Esophagus squamous epithelium (tissue), 5 donors: ENCODE measurements around the gene OR11A1. TPM values are rescaled to one million over a fixed set of nuclear protein-coding genes. Genes with fewer than 3 reads are reported as not detected.

ENCODE experiments used
- DNase-seq: peaks from one replicate; lab custom pipeline; 2025; lab: John Stamatoyannopoulos, UW
- H3K27ac ChIP-seq, 4 donors: fragments of 200-600 bp; sonication (generic); one replicate each; pipeline ENCODE4 v1.5.1; 2016 to 2019; ENCODE audit warnings: mild to moderate bottlenecking in 1 of 4
- H3K27me3 ChIP-seq, 4 donors: fragments of 200-600 bp; sonication (generic); 1 replicate in 3 of 4; 2 replicates in 1 of 4; pipeline versions ENCODE4 v1.5.1 to v1.6.0; 2017 to 2021; ENCODE audit warnings: antibody characterized with exemption in 1 of 4
- H3K36me3 ChIP-seq, 3 donors: fragments of 200-600 bp; sonication (generic); one replicate each; pipeline ENCODE4 v1.5.1; 2016 to 2019
- H3K4me1 ChIP-seq, 3 donors: fragments of 200-600 bp; sonication (generic); one replicate each; pipeline ENCODE4 v1.5.1; 2017 to 2019
- H3K4me3 ChIP-seq, 4 donors: fragments of 200-600 bp; sonication (generic); 1 replicate in 3 of 4; 2 replicates in 1 of 4; pipeline ENCODE4 v1.5.1; 2016 to 2019; ENCODE audit warnings: mild to moderate bottlenecking in 2 of 4, moderate library complexity in 1 of 4
- H3K9me3 ChIP-seq, 3 donors: fragments of 200-600 bp; sonication (generic); one replicate each; pipeline ENCODE4 v1.5.1; 2016 to 2019
- POLR2A ChIP-seq, 4 donors: fragments of 450-650 bp; IDR thresholded peaks; one replicate each; pipeline ENCODE4 v1.6.1; 2017; ENCODE audit warnings: antibody characterized with exemption in 4 of 4, mild to moderate bottlenecking in 4 of 4, moderate library complexity in 3 of 4
- WGBS, 2 donors: methylation state at CpG; one replicate each; pipeline ENCODE4 v1.1.5; 2018; 5-methylcytosine and 5-hydroxymethylcytosine counted together
- intact Hi-C: fragments of 100-400 bp; cut with DNase I; formaldehyde crosslinking; loops from one replicate; pipeline ENCODE4 v1.15.0; 2022
- total RNA-seq, 4 donors: library from RNA; depleted of rRNA; stranded (reverse); fragments of >200 nt; gene quantifications; one replicate each; pipeline ENCODE4 v1.1.0, GENCODE V29; 2016
- TF ChIP-seq, protein P1 (sequence below), 6 experiments: fragments of 450-650 bp in 4 of 6; fragments of 200-600 bp in 2 of 6; sonication (generic) in 2 of 6; IDR thresholded peaks; one replicate each; pipeline ENCODE4 v1.5.1; 2016 to 2019; ENCODE audit warnings: antibody characterized with exemption in 6 of 6, mild to moderate bottlenecking in 4 of 6, moderate library complexity in 4 of 6
- donor health status: DM: yes; HTN: yes; CAD: no.

OR11A1 gene
- total RNA-seq, 4 donors from 2014 or later = not detected

- no peak overlapping the region for H3K4me3 ChIP-seq
- no peak for DNase-seq
- H3K4me1 ChIP-seq = no peaks in the 10 kb centered on the region
- no peak overlapping the region for H3K27ac ChIP-seq
- peaks cover 0 to 20% (median 0%) of the 10 kb centered on the region in 4 donors for H3K27me3 ChIP-seq
- no peaks in the 10 kb centered on the region for H3K9me3 ChIP-seq
- H3K36me3 ChIP-seq = no peaks in the 10 kb centered on the region
- WGBS, 2 donors = 60 to 92% methylated on average over 1 to 2 of the region's 3 CpGs
- TF ChIP-seq POLR2A (IDR thresholded peaks at IDR 0.05) = no peak
- TF ChIP-seq, protein P1, sequence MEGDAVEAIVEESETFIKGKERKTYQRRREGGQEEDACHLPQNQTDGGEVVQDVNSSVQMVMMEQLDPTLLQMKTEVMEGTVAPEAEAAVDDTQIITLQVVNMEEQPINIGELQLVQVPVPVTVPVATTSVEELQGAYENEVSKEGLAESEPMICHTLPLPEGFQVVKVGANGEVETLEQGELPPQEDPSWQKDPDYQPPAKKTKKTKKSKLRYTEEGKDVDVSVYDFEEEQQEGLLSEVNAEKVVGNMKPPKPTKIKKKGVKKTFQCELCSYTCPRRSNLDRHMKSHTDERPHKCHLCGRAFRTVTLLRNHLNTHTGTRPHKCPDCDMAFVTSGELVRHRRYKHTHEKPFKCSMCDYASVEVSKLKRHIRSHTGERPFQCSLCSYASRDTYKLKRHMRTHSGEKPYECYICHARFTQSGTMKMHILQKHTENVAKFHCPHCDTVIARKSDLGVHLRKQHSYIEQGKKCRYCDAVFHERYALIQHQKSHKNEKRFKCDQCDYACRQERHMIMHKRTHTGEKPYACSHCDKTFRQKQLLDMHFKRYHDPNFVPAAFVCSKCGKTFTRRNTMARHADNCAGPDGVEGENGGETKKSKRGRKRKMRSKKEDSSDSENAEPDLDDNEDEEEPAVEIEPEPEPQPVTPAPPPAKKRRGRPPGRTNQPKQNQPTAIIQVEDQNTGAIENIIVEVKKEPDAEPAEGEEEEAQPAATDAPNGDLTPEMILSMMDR (IDR thresholded peaks at IDR 0.05) = no peak
- intact Hi-C loops = no loop called here
Observed at GRCh38 chr6:29502181-29502580, 45.3 kb upstream of the OR11A1 start.

GRCh38 chr6:29501106-29501505 lies 44.2 kb upstream of the OR11A1 start:
- H3K4me3 ChIP-seq = no peak overlapping the region
- H3K36me3 ChIP-seq = no peaks in the 10 kb centered on the region
- no peaks in the 10 kb centered on the region for H3K4me1 ChIP-seq
- intact Hi-C loops = no loop called here
- no CpG with 5 or more reads among the region's 6 CpGs for WGBS, 2 donors
- H3K27me3 ChIP-seq = peaks cover 0 to 20% (median 0%) of the 10 kb centered on the region in 4 donors
- TF ChIP-seq, protein P1 (IDR thresholded peaks at IDR 0.05) = no peak
- TF ChIP-seq POLR2A (IDR thresholded peaks at IDR 0.05) = no peak
- no peaks in the 10 kb centered on the region for H3K9me3 ChIP-seq
- H3K27ac ChIP-seq = no peak overlapping the region
- no peak for DNase-seq

- H3K4me1 ChIP-seq = no peaks in the 10 kb centered on the region
- 73 to 80% methylated on average over 6 to 8 of the region's 8 CpGs for WGBS, 2 donors
- intact Hi-C loops = no loop called here
Observed at GRCh38 chr6:29500594-29500993, 43.7 kb upstream of the OR11A1 start.

GRCh38 chr6:29499704-29500103 lies 42.8 kb upstream of the OR11A1 start:
- peaks cover 0 to 20% (median 0%) of the 10 kb centered on the region in 4 donors for H3K27me3 ChIP-seq
- H3K27ac ChIP-seq = no peak overlapping the region
- 71 to 90% methylated on average over 4 to 5 of the region's 5 CpGs for WGBS, 2 donors
- DNase-seq = no peak
- H3K4me3 ChIP-seq = no peak overlapping the region
- intact Hi-C loops = no loop called here
- no peaks in the 10 kb centered on the region for H3K4me1 ChIP-seq
- no peaks in the 10 kb centered on the region for H3K36me3 ChIP-seq
- H3K9me3 ChIP-seq = no peaks in the 10 kb centered on the region
- no peak for TF ChIP-seq POLR2A (IDR thresholded peaks at IDR 0.05)
- TF ChIP-seq, protein P1 (IDR thresholded peaks at IDR 0.05) = no peak

More at GRCh38 chr6:29500594-29500993, 43.7 kb upstream of the OR11A1 start:
- H3K36me3 ChIP-seq = no peaks in the 10 kb centered on the region
- no peak overlapping the region for H3K27ac ChIP-seq
- no peaks in the 10 kb centered on the region for H3K9me3 ChIP-seq
- DNase-seq = no peak
- TF ChIP-seq POLR2A (IDR thresholded peaks at IDR 0.05) = no peak
- TF ChIP-seq, protein P1 (IDR thresholded peaks at IDR 0.05) = no peak
- H3K27me3 ChIP-seq = peaks cover 0 to 20% (median 0%) of the 10 kb centered on the region in 4 donors
- no peak overlapping the region for H3K4me3 ChIP-seq

- intact Hi-C loops = no loop called here
- no peak for DNase-seq
- H3K9me3 ChIP-seq = no peaks in the 10 kb centered on the region
- no peaks in the 10 kb centered on the region for H3K36me3 ChIP-seq
- TF ChIP-seq, protein P1 (IDR thresholded peaks at IDR 0.05) = no peak
- no peak for TF ChIP-seq POLR2A (IDR thresholded peaks at IDR 0.05)
- no peak overlapping the region for H3K4me3 ChIP-seq
- peaks cover 0 to 17% (median 0%) of the 10 kb centered on the region in 4 donors for H3K27me3 ChIP-seq
- H3K4me1 ChIP-seq = no peaks in the 10 kb centered on the region
- no peak overlapping the region for H3K27ac ChIP-seq
- 64 to 78% methylated on average over 4 of the region's 4 CpGs for WGBS, 2 donors
Observed at GRCh38 chr6:29496961-29497360, 40.1 kb upstream of the OR11A1 start.
